Skeletal muscle cell (primary cell): Measurements from ENCODE around the gene FBP1.

Experiments
- DNase-seq: peaks from one replicate; pipeline ENCODE4 v3.0.0-alpha.2; 2010; ENCODE audit warnings: low read depth
- H3K4me3 ChIP-seq: 2 replicates; pipeline ENCODE4 v1.5.1; 2011; ENCODE audit warnings: low read depth, mild to moderate bottlenecking, control low read depth, low read length, moderate library complexity

The FBP1 gene

DNA sequence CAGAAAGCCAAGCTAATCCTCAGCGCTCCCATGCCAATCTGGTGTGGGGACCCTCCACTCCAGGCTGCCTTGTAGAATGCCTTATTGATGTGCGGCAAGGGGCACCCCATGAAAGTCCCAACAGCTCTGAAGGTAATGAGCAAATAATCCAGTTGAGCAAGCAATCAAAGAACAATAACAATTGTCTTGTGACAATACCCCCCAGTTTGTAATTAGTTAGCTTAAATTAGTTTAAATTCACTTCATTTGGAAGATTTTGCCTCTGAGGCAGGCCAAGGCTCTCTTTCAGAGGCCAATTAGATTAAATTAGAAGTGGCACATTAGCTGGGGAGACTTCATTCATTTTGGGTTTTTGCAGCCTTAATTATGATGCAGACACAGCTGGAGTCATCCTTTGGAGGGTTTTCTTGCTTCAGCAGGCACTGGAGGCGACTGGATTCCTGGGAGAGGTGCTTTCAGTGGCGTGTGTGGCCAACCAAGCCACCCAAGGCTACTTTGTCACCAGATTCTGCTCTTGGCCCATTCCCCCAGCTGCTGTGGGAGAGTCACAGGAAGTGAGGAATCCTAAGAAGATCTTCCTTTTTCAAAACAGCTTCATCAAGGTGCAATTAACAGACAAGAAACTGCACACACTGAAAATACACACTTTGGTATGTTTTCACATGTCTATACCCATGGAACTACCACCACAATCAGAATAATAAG, 17.9 kb upstream of the FBP1 start:
- H3K4me3 ChIP-seq, result no peak overlapping the region
- no peak for DNase-seq

DNA sequence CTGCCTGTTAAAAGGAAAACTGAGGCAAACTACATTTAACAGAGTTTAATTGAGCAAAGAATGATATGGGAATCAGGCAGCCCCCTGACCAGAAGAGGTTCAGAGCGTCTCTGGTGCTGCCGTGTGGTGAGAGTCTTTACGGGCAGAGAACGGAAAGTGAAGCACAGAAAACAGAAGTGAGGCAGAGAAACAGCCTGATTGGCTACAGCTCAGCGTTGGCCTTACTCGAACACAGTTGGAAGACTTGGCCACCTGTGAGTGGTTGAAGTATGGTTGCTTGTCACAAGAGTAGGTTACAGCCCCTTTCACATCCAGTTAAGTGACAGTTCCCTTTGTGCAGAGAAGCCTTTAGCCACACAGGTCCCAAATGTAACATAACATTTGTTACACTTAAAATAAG, 16.9 kb upstream of the FBP1 start:
- peak overlapping the region; percentile 21 for H3K4me3 ChIP-seq
- DNase-seq, result no peak

DNA sequence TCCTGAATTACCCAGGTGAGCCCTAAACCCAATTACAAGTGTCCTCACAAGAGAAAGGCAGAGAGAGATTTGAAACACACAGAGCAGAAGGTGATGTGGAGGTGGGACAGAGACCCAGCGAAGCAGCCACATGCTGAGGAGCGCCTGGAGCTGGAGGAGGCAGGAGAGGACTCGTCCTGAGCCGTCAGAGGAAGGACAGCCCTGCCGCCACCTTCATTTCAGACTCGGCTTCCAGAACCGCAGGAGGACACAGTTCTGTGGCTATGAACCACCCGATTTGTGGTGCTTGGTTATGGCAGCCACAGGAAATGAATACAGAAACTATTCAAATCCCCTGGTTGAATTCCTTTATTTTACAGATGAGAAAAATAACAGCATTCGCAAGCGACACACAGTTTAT, 16.4 kb upstream of the FBP1 start:
- DNase-seq, result no peak
- H3K4me3 ChIP-seq, result peak overlapping the region; percentile 21

DNA sequence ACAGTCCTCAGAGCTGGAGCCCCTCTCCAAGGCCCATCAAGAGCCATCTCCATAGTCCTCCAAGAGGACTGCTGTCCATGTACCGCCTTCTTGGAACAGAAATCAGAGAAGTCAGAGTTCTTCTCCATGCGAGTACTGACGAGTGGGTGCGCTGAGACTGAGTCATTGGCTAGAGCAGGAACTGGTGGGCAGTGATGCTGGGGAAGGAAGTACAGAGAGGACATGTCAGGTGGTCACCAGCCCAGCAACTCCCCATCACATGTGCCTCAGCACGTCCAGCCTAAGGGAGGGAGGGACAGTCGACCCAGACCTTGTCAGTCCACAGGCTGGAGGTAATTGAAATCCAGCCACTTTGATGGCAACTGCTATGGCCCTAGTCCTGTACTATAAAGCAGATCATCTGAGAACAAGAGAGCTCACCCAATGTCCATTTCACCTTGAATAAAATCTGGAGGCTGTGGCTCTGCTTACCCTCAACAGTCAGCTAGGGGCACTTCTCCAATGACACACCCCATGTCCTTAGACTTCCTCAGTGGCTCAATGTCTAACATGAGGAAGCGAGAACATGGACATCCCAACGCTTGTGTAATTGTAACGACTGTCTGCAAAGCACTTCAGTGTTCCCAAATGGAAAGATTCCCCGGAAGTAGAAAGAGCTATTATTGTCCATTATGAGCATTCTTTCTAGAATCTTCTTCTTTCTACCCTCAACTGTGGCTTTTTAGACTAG, 15.0 kb upstream of the FBP1 start:
- no peak for DNase-seq
- no peak overlapping the region for H3K4me3 ChIP-seq

DNA sequence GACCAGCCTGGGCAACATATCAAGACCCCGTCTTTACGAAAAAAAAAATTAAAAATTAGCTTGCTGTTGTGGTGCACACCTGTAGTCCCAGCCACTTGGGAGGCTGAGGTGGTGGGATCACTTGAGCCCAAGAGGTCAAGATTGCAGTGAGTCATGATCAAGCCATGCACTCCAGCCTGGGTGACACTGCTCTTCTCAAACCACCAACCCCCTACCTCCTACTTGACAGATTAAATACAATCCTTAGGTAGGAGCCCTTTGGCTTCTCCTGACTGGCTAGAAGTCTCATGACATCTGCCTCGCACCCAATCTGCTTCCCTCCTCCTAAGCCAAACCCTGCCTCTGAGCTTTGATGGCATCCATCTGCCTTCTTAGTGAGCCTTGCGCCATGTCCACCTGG, 11.6 kb upstream of the FBP1 start:
- DNase-seq, result no peak
- no peak overlapping the region for H3K4me3 ChIP-seq

DNA sequence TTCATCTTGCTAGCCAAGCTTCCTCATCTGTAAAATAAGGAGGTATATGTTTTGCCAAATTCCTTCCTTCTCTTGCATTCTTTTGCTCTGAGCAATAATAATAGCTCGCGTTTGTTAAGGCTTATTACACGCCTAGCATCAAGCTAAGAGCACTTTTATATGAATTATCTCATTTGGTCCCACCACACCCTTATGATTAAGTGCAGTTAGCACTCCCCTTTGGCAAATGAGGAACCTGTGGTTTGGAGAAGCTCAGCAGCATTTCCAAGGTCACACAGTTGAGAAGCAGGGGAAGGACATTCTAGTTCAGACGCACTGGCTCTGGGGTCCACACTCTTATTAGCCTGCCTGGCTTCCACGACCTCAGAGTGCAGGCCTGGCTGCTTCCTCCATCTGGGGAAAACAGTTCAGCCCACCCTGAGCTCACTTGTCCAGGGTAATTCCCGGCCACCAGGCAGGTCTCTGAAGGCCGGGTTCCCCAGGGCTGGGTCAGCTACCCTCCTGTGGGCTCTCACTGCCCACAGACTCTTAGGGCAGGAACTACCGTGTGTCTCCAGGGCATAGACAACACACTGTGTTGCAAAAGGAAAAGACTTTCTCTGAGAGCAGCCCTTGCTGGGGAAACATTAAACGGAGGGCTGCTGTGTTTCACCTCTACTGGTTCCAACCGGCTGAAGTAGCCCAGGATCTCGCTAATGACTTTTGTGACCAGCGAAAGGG, 9.9 kb upstream of the FBP1 start:
- no peak for DNase-seq
- H3K4me3 ChIP-seq, result no peak overlapping the region

DNA sequence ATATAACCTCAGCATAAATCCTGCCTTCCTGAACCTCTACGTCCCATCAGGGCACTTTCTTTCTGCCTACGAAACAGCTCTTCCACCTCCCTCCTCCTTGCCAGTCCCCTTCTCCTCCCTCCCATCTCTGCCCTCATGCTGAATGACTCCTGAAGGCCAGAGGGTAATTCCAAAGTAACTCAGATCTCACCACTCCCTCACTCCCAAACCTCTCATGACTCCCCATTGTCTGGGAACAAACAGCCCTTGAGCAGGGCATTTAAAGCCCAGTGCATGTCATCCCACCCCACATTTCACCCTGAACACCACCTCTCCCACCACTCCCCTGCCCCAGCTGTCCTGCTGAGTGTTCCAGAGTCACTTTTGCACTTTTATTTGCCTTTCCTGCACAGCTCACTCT, 8.9 kb upstream of the FBP1 start:
- H3K4me3 ChIP-seq, result no peak overlapping the region
- no peak for DNase-seq

DNA sequence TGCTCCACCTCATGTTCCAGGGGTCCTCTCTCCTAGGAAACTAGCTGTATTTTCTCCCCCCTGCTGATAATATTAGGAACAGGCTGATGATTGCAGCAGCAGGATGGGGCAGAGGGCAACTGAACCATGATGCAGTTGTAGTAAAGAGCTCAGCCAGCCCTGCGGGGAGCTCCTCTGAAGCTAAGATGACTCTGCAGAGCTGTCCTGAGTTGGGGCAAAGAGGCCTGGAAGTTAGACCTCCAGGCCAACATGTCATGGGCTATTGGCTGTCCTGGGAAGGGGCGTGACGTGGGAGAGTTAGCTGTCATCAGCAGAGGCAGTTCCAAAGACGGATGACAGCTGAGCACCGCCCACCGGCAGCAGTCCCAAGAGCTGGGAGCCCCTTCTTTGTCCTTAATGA, 6.6 kb upstream of the FBP1 start:
- DNase-seq, result no peak
- H3K4me3 ChIP-seq, result no peak overlapping the region

DNA sequence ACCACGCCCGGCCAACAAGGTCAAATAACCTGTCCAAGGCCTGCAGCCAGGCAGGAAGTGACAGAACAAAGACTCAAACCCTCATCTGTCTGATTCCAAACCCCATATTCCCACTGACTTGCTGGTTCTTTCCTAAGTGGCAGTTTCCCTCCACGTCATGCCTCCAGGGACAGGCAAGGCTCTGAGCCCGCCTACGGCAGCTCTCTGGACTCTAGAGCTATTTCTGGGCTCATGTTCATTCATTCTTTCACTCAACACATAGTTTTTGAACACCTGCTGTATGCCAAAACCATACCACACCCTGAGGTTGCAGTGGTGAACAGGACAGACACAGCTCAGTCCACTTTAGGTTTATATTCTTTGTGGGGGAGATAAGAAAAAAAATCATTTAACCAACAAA, 5.2 kb upstream of the FBP1 start:
- H3K4me3 ChIP-seq, result no peak overlapping the region
- no peak for DNase-seq

DNA sequence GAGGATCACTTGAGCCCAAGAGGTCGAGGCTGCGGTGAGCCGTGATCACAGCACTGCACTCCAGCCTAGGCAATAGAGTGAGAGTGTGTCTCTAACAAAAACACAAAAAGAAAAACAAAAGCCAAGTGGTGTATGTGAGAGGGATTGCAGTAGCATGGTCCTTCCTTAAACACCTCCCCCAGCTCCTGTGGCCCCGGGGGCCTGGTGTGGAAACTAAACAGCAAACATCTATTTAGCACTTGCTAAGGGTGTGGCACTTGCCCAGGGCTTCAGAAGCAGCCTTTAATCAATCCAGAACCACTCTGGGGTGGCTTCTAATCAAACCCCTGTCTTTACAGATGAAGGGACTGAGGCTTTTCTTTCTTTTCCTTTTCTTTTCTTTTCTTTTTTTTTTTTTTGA, 4.4 kb upstream of the FBP1 start:
- no peak overlapping the region for H3K4me3 ChIP-seq
- no peak for DNase-seq

DNA sequence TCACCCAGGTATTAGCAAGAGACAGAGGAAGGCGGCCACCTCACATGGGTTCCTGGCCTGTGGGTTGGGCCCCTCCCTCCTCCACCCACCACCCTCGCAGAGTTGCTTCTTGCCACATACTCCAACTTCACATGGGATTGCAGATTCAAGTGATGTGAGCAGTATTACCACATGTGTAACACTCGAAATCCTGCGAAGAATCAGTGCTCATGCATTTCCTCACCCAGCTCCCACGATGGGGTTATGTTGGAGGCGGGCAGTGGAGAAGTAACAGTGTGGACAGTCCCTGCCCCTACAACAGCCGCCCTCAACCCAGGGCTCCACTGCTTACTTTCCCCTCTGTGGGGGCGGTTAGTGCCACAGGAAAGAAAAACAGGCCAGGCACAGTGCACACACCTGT, 3.9 kb upstream of the FBP1 start:
- H3K4me3 ChIP-seq, result no peak overlapping the region
- DNase-seq, result no peak

DNA sequence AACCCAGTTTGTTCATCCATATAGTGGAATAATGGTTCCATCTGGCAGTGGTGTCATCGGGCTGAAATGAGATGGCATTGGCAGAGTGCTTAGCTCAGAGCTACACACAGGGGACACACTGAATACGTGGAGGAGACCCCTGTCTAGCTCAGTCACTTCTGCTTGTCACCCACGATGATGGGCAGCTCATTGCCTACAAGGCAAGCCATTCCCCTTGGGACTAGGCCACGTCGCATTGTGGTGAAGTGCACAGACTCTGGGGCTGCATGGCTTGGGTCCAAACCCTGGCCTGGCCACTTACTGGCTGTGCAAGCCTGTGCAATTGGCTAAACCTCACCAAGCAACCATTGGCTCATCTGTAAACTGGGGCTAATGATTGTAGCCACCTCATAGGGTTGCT, 3.2 kb upstream of the FBP1 start:
- H3K4me3 ChIP-seq, result no peak overlapping the region
- no peak for DNase-seq

DNA sequence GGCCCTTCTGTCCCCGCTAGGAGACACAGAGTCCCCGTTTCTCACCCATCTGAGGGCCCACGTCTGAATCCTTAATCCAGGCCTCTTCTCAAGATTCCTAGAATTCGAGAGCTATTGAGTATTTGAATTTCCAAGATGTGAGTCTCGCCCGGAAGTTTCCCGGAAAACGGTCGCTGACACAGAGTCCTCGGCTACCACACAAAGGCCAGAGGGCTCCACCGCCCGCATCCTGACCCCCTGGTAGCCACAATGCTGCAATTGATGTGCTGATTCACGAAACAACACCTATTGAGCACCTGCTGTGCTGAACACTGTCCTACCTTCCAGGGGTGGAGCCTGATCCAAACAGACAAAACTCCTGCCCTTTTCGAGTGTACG, 670 bp upstream of the FBP1 start:
- H3K4me3 ChIP-seq, result no peak overlapping the region
- DNase-seq, result no peak

DNA sequence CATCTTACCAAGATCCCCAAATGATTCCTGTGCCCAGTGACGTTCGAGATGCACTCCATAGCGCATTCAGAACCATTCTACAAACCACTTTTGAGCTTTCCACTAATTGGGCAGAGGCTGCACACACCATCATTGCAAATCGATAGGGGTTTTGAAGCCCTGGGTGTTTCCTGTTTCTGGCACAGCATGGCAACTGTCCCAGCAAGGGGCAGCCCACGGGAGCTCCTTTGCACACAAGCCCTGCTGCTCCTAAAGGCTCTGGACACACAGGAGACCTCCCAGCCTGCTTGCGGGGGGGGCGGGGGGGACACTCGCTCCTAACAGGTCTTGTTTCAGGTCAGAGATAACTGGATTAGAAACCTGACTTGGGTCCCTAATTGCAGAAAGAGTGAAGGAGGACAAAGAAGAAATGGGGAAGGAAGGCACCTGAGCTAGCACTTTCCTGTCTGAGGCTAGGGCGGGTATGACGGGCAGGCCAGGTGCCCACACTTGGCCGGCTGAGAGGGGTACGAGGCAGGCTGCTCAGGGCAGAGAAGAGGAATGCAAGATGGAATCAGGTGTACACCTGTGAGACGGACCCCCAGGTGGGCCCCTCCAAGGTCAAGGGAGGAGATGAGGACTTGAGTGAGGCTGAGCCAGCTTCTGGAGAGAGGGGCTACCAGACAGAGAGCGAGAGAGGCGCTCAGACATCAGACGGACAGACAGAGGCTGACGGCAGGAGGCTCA, 820 bp downstream of the FBP1 start:
- no peak overlapping the region for H3K4me3 ChIP-seq

DNA sequence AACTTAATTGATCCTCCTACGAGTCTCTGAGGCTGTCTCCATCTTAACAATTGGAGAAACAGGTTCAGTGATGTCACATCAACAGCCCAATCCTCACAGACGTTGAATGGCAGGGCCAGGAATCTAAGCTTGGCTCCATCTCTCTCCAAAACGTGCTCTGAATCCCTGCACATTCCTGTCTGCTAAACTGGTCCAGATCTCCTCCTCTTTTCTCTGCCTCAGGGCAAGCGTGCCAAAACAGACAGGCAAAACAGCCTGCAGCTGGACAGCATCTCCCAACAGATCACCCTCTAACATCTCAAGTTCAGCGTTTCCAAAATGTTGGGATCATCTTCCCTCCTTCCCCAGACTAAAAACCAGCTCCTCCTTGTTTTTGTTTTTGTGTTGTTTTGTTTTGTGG, 6.6 kb downstream of the FBP1 start:
- no peak for DNase-seq
- H3K4me3 ChIP-seq, result no peak overlapping the region

More for the DNA sequence above, 820 bp downstream of the FBP1 start:
- DNase-seq, result no peak

DNA sequence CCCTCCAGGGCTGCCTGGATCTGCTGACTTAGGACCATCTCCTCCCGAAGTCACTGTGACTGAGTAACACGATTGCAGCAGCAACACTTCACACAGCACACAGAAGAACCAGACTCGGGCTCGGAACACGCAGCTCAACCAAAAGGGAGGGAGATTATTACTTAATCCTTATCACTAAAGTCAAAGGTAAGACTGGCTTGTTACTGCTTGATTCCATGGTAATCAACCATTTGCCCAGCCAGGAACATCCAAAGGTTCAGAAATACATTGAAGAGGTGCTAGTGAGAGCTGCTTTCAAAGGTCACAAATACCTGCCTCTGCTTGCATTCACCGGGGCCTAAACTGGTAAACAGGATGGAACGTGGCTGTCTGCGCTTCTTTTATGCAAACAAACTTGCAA, 7.7 kb downstream of the FBP1 start:
- no peak for DNase-seq
- no peak overlapping the region for H3K4me3 ChIP-seq

DNA sequence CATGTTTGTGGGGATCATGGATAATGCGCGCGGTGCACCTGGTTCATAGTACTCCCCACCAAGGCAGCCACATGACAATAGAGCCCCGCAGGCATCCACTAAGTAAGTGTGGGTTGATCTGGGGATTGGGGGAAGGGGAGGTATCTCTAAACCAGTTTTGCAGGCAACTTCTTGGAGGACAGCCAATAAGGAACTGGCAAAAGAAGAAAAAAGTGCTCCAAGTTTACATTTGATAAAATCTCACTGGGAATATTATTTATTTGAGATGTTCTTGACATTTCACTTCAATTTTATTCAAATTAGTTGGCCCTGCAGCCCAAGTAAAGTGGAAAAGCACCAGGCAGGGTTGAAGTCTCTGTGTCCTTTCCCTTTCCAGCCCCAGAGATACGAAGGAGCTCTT, 8.5 kb downstream of the FBP1 start:
- H3K4me3 ChIP-seq, result no peak overlapping the region
- no peak for DNase-seq

DNA sequence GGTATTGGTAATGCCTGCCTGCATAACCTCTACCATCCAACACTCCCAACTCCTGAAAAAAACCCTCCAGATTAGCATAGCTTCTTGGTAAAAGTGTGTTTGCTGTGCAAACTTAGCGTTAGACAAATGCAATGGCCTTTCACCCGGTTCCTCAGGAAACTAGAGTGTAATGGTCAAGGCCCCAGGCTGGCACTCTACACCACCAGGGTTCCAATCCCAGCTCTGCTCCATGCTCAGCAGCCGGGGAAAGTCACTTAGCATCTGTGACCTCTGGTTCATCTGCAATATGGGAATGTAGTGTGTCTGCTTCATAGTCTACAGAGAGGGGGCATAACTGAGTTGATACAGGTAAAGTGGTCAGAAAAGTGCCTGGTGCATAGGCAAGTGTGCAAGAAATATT, 9.0 kb downstream of the FBP1 start:
- no peak for DNase-seq
- H3K4me3 ChIP-seq, result no peak overlapping the region

DNA sequence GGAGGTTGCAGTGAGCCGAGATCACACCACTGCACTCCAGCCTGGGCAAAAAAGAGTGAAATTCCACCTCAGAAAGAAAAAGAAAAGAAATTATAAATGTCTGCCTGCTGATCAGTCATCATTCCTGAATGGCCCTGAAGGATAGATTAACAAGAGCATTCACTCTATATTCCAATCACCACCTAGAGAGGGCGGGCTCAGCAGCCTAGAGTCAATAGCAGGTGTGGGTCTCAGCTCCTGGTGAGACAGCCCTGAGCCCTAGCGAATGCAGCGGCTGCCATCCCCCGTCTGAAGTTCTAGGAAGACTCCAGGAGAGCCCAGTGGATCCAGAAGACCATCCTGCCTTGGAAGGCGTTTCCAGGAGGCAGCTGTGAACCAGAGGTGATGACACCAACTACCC, 12.0 kb downstream of the FBP1 start:
- no peak for DNase-seq
- no peak overlapping the region for H3K4me3 ChIP-seq

DNA sequence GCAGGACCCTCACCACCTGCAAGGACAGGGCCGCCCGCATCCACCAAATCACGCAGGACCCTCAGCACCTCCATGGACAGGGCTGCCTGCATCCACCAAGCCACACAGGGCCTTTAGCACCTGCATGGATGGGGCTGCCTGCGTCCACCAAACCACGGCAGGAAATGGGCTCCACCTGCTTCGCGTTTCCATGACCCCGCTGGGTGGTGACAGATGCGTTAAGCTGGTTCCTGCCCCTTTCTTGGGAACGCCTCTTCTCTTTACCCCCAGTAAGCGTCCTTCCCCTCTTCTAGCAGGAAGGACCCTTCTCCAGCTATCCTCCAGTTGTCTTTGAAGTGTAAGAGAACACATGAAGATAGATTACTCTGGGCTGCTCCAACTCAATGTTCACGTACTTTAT, 13.5 kb downstream of the FBP1 start:
- no peak for DNase-seq
- no peak overlapping the region for H3K4me3 ChIP-seq
